Left lung (tissue), 10 donors: Measurements from ENCODE around the gene NUSAP1. TPM values are rescaled to one million over a fixed set of nuclear protein-coding genes. Genes with fewer than 3 reads are reported as not detected.
"Not testable (repeated sequence)": the region's sequence is repeated elsewhere in the genome, so short reads cannot be mapped to it uniquely, and the experiment has no call there.

Experiments used
- ATAC-seq: fragments of 200-7000 bp; cut with Tn5 transposase; one replicate; pipeline ENCODE4 v1.9.1; 2020; ENCODE audit warnings: moderate library complexity
- DNase-seq, 4 donors: peaks; one replicate each; pipeline ENCODE4 v3.0.0-alpha.2; 2013 to 2020
- H3K27ac ChIP-seq, 2 donors: fragments of 200-600 bp; sonication (generic) in 1 of 2; one replicate each; pipeline versions ENCODE4 v1.5.0 to v1.8.0; 2020 to 2021
- H3K27me3 ChIP-seq, 2 donors: fragments of 200-600 bp; sonication (generic) in 1 of 2; one replicate each; pipeline versions ENCODE4 v1.5.0 to v1.8.0; 2020 to 2021
- H3K36me3 ChIP-seq, 2 donors: fragments of 200-600 bp; sonication (generic) in 1 of 2; one replicate each; pipeline versions ENCODE4 v1.5.0 to v1.8.0; 2020 to 2021
- H3K4me1 ChIP-seq, 2 donors: fragments of 200-600 bp; one replicate each; pipeline ENCODE4 v1.8.0; 2021
- H3K4me3 ChIP-seq, 2 donors: fragments of 200-600 bp; sonication (generic) in 1 of 2; one replicate each; pipeline versions ENCODE4 v1.5.0 to v1.8.0; 2020 to 2021; ENCODE audit warnings: mild to moderate bottlenecking in 1 of 2
- H3K9me3 ChIP-seq, 2 donors: fragments of 200-600 bp; sonication (generic) in 1 of 2; one replicate each; pipeline versions ENCODE4 v1.5.0 to v1.8.0; 2020 to 2021
- CTCF ChIP-seq, 2 donors: fragments of 200-600 bp; sonication (generic) in 1 of 2; IDR thresholded peaks; one replicate each; pipeline versions ENCODE4 v1.5.0 to v1.8.0; 2021; ENCODE audit warnings: antibody characterized with exemption in 2 of 2
- intact Hi-C, 2 donors: fragments of 100-400 bp; cut with DNase I; formaldehyde crosslinking; loops; one replicate each; pipeline versions ENCODE4 v1.11.2 to v1.14.2; 2022
- polyA plus RNA-seq, 6 donors: library from polyadenylated mRNA; unstranded; fragments of 120-200 nt; gene quantifications; one replicate each; pipeline ENCODE4 v1.2.1, GENCODE V29; 2013; ENCODE audit not compliant: insufficient read length in 6 of 6
- total RNA-seq, 2 donors: library from RNA; stranded (reverse); fragmentation: NEBNext Ultra II Directional; extraction: Animal tissue kit (Norgen Biotek cat#: 25700); gene quantifications; one replicate each; pipeline ENCODE4 v1.2.1, GENCODE V29; 2021
- donor health status: DM: no; HTN: yes; CAD: no.
- donor health status: DM: no; HTN: no; CAD: no.

NUSAP1 gene
- total and polyA plus RNA-seq, 8 donors, result 10.2 to 147 (median 69.3) TPM

GRCh38 chr15:41307679-41308078 is 25.0 kb upstream of the NUSAP1 start:
- no peaks in the 10 kb centered on the region for H3K4me1 ChIP-seq
- H3K9me3 ChIP-seq, result no peaks in the 10 kb centered on the region
- H3K36me3 ChIP-seq, result peaks cover 0 to 30% of the 10 kb centered on the region in 2 donors
- intact Hi-C loops, result no loop called here
- no peak overlapping the region for H3K4me3 ChIP-seq
- H3K27me3 ChIP-seq, result no peaks in the 10 kb centered on the region
- ATAC-seq (no peak), DNase-seq (no peak)
- no peak overlapping the region for H3K27ac ChIP-seq
- TF ChIP-seq CTCF (IDR thresholded peaks at IDR 0.05), result no peak

- ATAC-seq (no peak), DNase-seq (no peak)
- TF ChIP-seq CTCF (IDR thresholded peaks at IDR 0.05), result no peak
- Histone ChIP-seq H3K27ac (no peak overlapping the region), H3K36me3 (peaks cover 0 to 30% of the 10 kb centered on the region in 2 donors), H3K4me3 (no peak overlapping the region), H3K9me3 (no peaks in the 10 kb centered on the region), H3K27me3 (no peaks in the 10 kb centered on the region), H3K4me1 (no peaks in the 10 kb centered on the region)
- intact Hi-C loops, result no loop called here
These were observed 23.3 kb upstream of the NUSAP1 start for GRCh38 chr15:41309226-41309905.

- H3K4me1 ChIP-seq, H3K27me3 ChIP-seq, H3K36me3 ChIP-seq, intact Hi-C loops, H3K9me3 ChIP-seq, ATAC-seq, DNase-seq, H3K27ac ChIP-seq, H3K4me3 ChIP-seq: not testable (repeated sequence)
These were observed 11.8 kb upstream of the NUSAP1 start for GRCh38 chr15:41320805-41321330.

GRCh38 chr15:41323611-41324010 is 9.1 kb upstream of the NUSAP1 start:
- intact Hi-C loops, result no loop called here
- no peak for TF ChIP-seq CTCF (IDR thresholded peaks at IDR 0.05)
- Histone ChIP-seq H3K27ac (no peak overlapping the region), H3K4me1 (no peaks in the 10 kb centered on the region), H3K4me3 (no peak overlapping the region), H3K36me3 (no peaks in the 10 kb centered on the region), H3K27me3 (no peaks in the 10 kb centered on the region), H3K9me3 (no peaks in the 10 kb centered on the region)
- ATAC-seq, result no peak
- DNase-seq, result no peak

- Histone ChIP-seq H3K4me1 (peaks cover 0 to 23% of the 10 kb centered on the region in 2 donors), H3K27me3 (no peaks in the 10 kb centered on the region), H3K4me3 (peak overlapping the region in 1 of 2 donors; percentile 84), H3K9me3 (no peaks in the 10 kb centered on the region), H3K27ac (no peak overlapping the region), H3K36me3 (no peaks in the 10 kb centered on the region)
- DNase-seq (no peak), ATAC-seq (no peak)
- TF ChIP-seq CTCF (IDR thresholded peaks at IDR 0.05), result no peak
- intact Hi-C loops, result no loop called here
These were observed 1.4 kb upstream of the NUSAP1 start for GRCh38 chr15:41331281-41331680.

GRCh38 chr15:41331833-41332193 is 868 bp upstream of the NUSAP1 start:
- peak overlapping the region; percentile 80 to 84 for H3K4me3 ChIP-seq
- no peaks in the 10 kb centered on the region for H3K9me3 ChIP-seq
- peak overlapping the region in 1 of 2 donors; percentile 77 for H3K27ac ChIP-seq
- no peak for TF ChIP-seq CTCF (IDR thresholded peaks at IDR 0.05)
- peaks cover 0 to 23% of the 10 kb centered on the region in 2 donors for H3K4me1 ChIP-seq
- no peaks in the 10 kb centered on the region for H3K27me3 ChIP-seq
- H3K36me3 ChIP-seq, result no peaks in the 10 kb centered on the region
- no peak for ATAC-seq
- no peak for DNase-seq
- intact Hi-C loops, result no loop called here
